ENCODE measurements around the gene PHF23.

The PHF23 gene

GRCh38 chr17:7234083-7234951 is 4.9 kb downstream of the PHF23 start, which contains the start of gene DVL2:
TSS of gene DVL2 (minus strand) at chr17:7234517. CDS start at chr17:7234262, 255 bp downstream.
- peak; percentile 87 for TF ChIP-seq POLR2A (IDR thresholded peaks at IDR 0.05; ENCODE audit: low read depth, low read length)
- peak; percentile 93 for TF ChIP-seq POLR2AphosphoS5 (IDR thresholded peaks at IDR 0.05; ENCODE audit: low read depth, low read length)
- no peak for TF ChIP-seq TAF1 (IDR thresholded peaks at IDR 0.05; ENCODE audit: borderline replicate concordance, low read depth, low read length)
- DNase-seq (ENCODE audit: insufficient read length) (peak; percentile 95), FAIRE-seq (peak; percentile 100)

- DNase-seq (ENCODE audit: insufficient read length) (no peak), FAIRE-seq (peak; percentile 77)
- TF ChIP-seq POLR2A (IDR thresholded peaks at IDR 0.05; ENCODE audit: low read depth, low read length) (no peak), TAF1 (IDR thresholded peaks at IDR 0.05; ENCODE audit: borderline replicate concordance, low read depth, low read length) (no peak), POLR2AphosphoS5 (IDR thresholded peaks at IDR 0.05; ENCODE audit: low read depth, low read length) (no peak)
Observed at GRCh38 chr17:7233701-7234082, 5.6 kb downstream of the PHF23 start.

- FAIRE-seq (no peak), DNase-seq (ENCODE audit: insufficient read length) (no peak)
- TF ChIP-seq TAF1 (IDR thresholded peaks at IDR 0.05; ENCODE audit: borderline replicate concordance, low read depth, low read length) = no peak
Observed at GRCh38 chr17:7232114-7232513, 7.1 kb downstream of the PHF23 start.

GRCh38 chr17:7229504-7229903 is 9.8 kb downstream of the PHF23 start:
- TF ChIP-seq TAF1 (IDR thresholded peaks at IDR 0.05; ENCODE audit: borderline replicate concordance, low read depth, low read length) (no peak), POLR2AphosphoS5 (IDR thresholded peaks at IDR 0.05; ENCODE audit: low read depth, low read length) (no peak), POLR2A (IDR thresholded peaks at IDR 0.05; ENCODE audit: low read depth, low read length) (no peak)
- no peak for FAIRE-seq

GRCh38 chr17:7228920-7229319 is 10.3 kb downstream of the PHF23 start:
- no peak for FAIRE-seq
- no peak for DNase-seq (ENCODE audit: insufficient read length)
- TF ChIP-seq POLR2AphosphoS5 (IDR thresholded peaks at IDR 0.05; ENCODE audit: low read depth, low read length) = no peak
- no peak for TF ChIP-seq TAF1 (IDR thresholded peaks at IDR 0.05; ENCODE audit: borderline replicate concordance, low read depth, low read length)
- no peak for TF ChIP-seq POLR2A (IDR thresholded peaks at IDR 0.05; ENCODE audit: low read depth, low read length)

More at GRCh38 chr17:7229504-7229903, 9.8 kb downstream of the PHF23 start:
- no peak for DNase-seq (ENCODE audit: insufficient read length)

GRCh38 chr17:7226721-7227710 is 12.2 kb downstream of the PHF23 start:
- no peak for DNase-seq (ENCODE audit: insufficient read length)
- TF ChIP-seq POLR2AphosphoS5 (IDR thresholded peaks at IDR 0.05; ENCODE audit: low read depth, low read length) (no peak), TAF1 (IDR thresholded peaks at IDR 0.05; ENCODE audit: borderline replicate concordance, low read depth, low read length) (no peak), POLR2A (IDR thresholded peaks at IDR 0.05; ENCODE audit: low read depth, low read length) (no peak)
- FAIRE-seq = no peak

- FAIRE-seq = no peak
- no peak for DNase-seq (ENCODE audit: insufficient read length)
- TF ChIP-seq POLR2AphosphoS5 (IDR thresholded peaks at IDR 0.05; ENCODE audit: low read depth, low read length) = no peak
- no peak for TF ChIP-seq TAF1 (IDR thresholded peaks at IDR 0.05; ENCODE audit: borderline replicate concordance, low read depth, low read length)
- TF ChIP-seq POLR2A (IDR thresholded peaks at IDR 0.05; ENCODE audit: low read depth, low read length) = no peak
Observed at GRCh38 chr17:7225711-7226331, 13.4 kb downstream of the PHF23 start.

- FAIRE-seq (no peak), DNase-seq (ENCODE audit: insufficient read length) (no peak)
- no peak for TF ChIP-seq TAF1 (IDR thresholded peaks at IDR 0.05; ENCODE audit: borderline replicate concordance, low read depth, low read length)
- TF ChIP-seq POLR2AphosphoS5 (IDR thresholded peaks at IDR 0.05; ENCODE audit: low read depth, low read length) = no peak
- no peak for TF ChIP-seq POLR2A (IDR thresholded peaks at IDR 0.05; ENCODE audit: low read depth, low read length)
Observed at GRCh38 chr17:7224661-7225111, 14.6 kb downstream of the PHF23 start.

- FAIRE-seq (no peak), DNase-seq (ENCODE audit: insufficient read length) (no peak)
- TF ChIP-seq TAF1 (IDR thresholded peaks at IDR 0.05; ENCODE audit: borderline replicate concordance, low read depth, low read length) = no peak
- TF ChIP-seq POLR2A (IDR thresholded peaks at IDR 0.05; ENCODE audit: low read depth, low read length) = no peak
- TF ChIP-seq POLR2AphosphoS5 (IDR thresholded peaks at IDR 0.05; ENCODE audit: low read depth, low read length) = no peak
Observed at GRCh38 chr17:7224110-7224509, 15.1 kb downstream of the PHF23 start.

- TF ChIP-seq TAF1 (IDR thresholded peaks at IDR 0.05; ENCODE audit: borderline replicate concordance, low read depth, low read length) = no peak
- no peak for TF ChIP-seq POLR2A (IDR thresholded peaks at IDR 0.05; ENCODE audit: low read depth, low read length)
- no peak for TF ChIP-seq POLR2AphosphoS5 (IDR thresholded peaks at IDR 0.05; ENCODE audit: low read depth, low read length)
- FAIRE-seq (no peak), DNase-seq (ENCODE audit: insufficient read length) (no peak)
Observed at GRCh38 chr17:7223375-7223774, 15.9 kb downstream of the PHF23 start.

GRCh38 chr17:7222972-7223292 is 16.3 kb downstream of the PHF23 start:
- no peak for FAIRE-seq
- TF ChIP-seq POLR2AphosphoS5 (IDR thresholded peaks at IDR 0.05; ENCODE audit: low read depth, low read length) (no peak), POLR2A (IDR thresholded peaks at IDR 0.05; ENCODE audit: low read depth, low read length) (no peak), TAF1 (IDR thresholded peaks at IDR 0.05; ENCODE audit: borderline replicate concordance, low read depth, low read length) (no peak)
- DNase-seq (ENCODE audit: insufficient read length) = no peak
